RWPE2 (cell line): Measurements from ENCODE around the gene INPP5F.
"Not testable (repeated sequence)": the region's sequence is repeated elsewhere in the genome, so short reads cannot be mapped to it uniquely, and the experiment has no call there.

Experiments used
- ATAC-seq: fragments of 200-7000 bp; cut with Tn5 transposase; 3 replicates; pipeline ENCODE4 v1.9.1; 2021; ENCODE audit warnings: low read depth
- DNase-seq: peaks from one replicate; pipeline ENCODE4 v3.0.0-alpha.2; 2020; ENCODE audit warnings: low spot score
- H3K27ac ChIP-seq: fragments of 450-650 bp; 2 replicates; pipeline ENCODE4 v1.5.1; 2017; ENCODE audit warnings: mild to moderate bottlenecking; ENCODE audit not compliant: poor library complexity, severe bottlenecking
- H3K27me3 ChIP-seq: fragments of 250-450 bp; sonication (Bioruptor Pico); 2 replicates; pipeline ENCODE4 v1.5.1; 2021; ENCODE audit warnings: mild to moderate bottlenecking, moderate library complexity; ENCODE audit not compliant: insufficient read depth, poor library complexity, severe bottlenecking
- H3K36me3 ChIP-seq: fragments of 250-450 bp; sonication (Bioruptor Pico); 2 replicates; pipeline ENCODE4 v1.5.1; 2020; ENCODE audit warnings: low read depth, mild to moderate bottlenecking, moderate library complexity
- H3K4me1 ChIP-seq: fragments of 250-450 bp; sonication (Bioruptor Pico); 2 replicates; pipeline ENCODE4 v1.5.1; 2021; ENCODE audit warnings: mild to moderate bottlenecking, moderate library complexity; ENCODE audit not compliant: insufficient read depth, poor library complexity, severe bottlenecking
- H3K4me3 ChIP-seq: fragments of 250-450 bp; sonication (Bioruptor Pico); 2 replicates; pipeline ENCODE4 v1.5.1; 2021; ENCODE audit warnings: mild to moderate bottlenecking, moderate library complexity; ENCODE audit not compliant: severe bottlenecking
- H3K9me3 ChIP-seq: fragments of 250-450 bp; sonication (Bioruptor Pico); 2 replicates; pipeline ENCODE4 v1.5.1; 2021; ENCODE audit warnings: mild to moderate bottlenecking, moderate library complexity; ENCODE audit not compliant: severe bottlenecking
- TF ChIP-seq, protein P1 (sequence below): fragments of 450-650 bp; IDR thresholded peaks from one replicate; pipeline ENCODE4 v1.5.1; 2017; ENCODE audit warnings: mild to moderate bottlenecking, moderate library complexity; ENCODE audit not compliant: poor library complexity, severe bottlenecking

INPP5F gene

DNA sequence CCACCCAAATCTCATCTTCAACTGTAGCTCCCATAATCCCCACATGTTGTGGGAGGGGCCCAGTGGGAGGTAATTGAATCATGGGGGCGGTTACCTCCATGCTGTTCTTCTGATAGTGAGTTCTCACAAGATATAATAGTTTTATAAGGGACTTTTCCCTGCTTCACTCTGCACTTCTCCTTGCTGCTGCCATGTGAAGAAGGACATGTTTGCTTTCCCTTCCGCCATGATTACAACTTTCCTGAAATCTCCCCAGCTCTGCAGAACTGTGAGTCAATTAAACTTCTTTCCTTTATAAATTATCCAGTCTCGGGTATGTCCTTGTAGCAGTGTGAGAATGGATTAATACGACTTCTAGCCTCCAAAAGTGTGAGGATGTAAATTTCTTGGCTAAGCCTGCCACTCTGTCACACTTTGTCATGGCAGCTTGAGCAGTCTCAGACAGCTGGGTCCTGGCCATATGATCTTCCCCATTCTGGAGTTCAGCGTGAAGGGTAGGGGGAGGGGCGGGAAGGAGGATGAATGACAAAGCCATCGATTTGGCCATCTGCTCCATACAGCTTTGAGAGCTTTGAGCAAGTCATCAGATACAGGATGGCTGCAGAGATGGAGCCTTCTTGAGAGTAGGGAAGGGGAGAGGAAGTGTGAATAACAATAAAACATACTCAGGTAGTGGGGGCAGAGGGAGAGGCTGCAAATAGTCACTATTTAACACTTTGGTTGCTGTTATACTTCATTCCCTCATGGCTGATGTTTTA, 19.1 kb upstream of the INPP5F start:
- no peak for ATAC-seq
- Histone ChIP-seq H3K4me3 (no peak overlapping the region), H3K9me3 (no peaks in the 10 kb centered on the region), H3K27me3 (no peaks in the 10 kb centered on the region), H3K36me3 (no peaks in the 10 kb centered on the region), H3K27ac (no peak overlapping the region), H3K4me1 (peaks cover 4% of the 10 kb centered on the region)
- no peak for DNase-seq
- TF ChIP-seq, protein P1, sequence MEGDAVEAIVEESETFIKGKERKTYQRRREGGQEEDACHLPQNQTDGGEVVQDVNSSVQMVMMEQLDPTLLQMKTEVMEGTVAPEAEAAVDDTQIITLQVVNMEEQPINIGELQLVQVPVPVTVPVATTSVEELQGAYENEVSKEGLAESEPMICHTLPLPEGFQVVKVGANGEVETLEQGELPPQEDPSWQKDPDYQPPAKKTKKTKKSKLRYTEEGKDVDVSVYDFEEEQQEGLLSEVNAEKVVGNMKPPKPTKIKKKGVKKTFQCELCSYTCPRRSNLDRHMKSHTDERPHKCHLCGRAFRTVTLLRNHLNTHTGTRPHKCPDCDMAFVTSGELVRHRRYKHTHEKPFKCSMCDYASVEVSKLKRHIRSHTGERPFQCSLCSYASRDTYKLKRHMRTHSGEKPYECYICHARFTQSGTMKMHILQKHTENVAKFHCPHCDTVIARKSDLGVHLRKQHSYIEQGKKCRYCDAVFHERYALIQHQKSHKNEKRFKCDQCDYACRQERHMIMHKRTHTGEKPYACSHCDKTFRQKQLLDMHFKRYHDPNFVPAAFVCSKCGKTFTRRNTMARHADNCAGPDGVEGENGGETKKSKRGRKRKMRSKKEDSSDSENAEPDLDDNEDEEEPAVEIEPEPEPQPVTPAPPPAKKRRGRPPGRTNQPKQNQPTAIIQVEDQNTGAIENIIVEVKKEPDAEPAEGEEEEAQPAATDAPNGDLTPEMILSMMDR: no peak

DNA sequence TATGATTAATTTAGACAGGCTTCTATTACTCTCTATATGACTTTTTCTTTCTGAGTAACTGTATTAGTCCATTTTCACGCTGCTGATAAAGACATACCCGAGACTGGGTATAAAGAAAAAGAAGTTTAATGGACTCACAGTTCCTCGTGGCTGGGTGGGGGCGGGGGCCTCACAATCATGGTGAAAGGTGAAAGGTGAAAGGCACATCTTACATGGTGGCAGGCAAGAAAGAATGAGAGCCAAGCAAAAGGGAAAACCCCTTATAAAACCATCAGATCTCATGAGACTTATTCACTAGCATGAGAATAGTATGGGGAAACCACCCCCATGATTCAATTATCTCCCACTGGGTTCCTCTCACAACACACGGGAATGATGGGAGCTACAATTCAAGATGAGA, 18.5 kb upstream of the INPP5F start:
- not testable (repeated sequence) for H3K4me1 ChIP-seq, DNase-seq, H3K27me3 ChIP-seq, ATAC-seq, H3K27ac ChIP-seq, H3K9me3 ChIP-seq, H3K36me3 ChIP-seq, H3K4me3 ChIP-seq

DNA sequence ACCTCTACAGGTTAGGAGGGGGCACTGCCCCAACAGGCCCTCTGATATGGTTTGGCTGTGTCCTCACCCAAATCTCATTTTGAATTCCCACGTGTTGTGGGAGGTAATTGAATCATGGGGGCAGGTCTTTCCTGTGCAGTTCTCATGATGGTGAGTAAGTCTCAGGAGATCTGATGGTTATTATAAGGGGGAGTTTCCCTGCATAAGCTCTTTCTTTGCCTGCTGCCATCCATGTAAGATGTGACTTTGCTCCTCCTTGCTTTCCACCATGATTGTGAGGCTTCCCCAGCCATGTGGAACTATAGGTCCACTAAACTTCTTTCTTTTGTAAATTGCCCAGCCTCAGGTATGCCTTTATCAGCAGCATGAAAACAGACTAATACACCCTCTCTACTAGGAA, 14.9 kb upstream of the INPP5F start:
- not testable (repeated sequence) for H3K36me3 ChIP-seq, DNase-seq, H3K27ac ChIP-seq, H3K4me1 ChIP-seq, H3K4me3 ChIP-seq, H3K27me3 ChIP-seq, H3K9me3 ChIP-seq, ATAC-seq

DNA sequence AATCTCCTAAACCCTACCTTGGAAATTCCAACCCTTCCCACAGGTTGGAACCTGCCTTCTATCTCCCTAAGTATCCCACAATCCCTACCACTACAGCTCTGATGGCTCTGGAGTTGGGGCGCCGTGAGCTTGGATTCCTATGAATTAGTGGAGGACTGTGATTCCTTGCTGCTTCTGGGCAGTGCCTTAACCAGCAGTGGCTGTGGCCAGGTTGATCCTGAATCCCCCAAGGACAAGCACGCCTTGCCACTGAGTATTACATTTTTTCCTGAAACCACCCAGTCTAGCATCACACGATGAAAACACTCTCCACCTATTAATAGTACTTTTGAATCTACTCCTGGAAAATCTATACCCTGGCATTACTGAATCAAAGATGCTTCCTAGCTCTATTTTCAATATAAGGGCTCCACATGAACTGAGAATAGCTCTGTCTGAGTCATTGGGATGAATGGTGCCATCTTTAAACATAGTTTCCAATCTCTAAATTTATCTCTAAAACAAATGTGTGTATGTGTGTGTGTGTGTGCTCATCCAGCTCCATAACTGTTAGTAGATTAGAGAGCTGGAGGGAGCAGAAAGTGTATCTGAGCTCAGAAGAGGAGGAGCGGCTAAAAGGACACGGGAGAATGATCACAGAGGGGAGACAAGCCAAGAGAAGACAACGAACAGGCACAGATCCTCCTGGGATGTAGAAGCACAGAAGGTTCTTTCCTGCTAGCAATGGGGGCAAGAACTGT, 11.9 kb upstream of the INPP5F start:
- ATAC-seq (no peak), DNase-seq (no peak)
- Histone ChIP-seq H3K4me3 (no peak overlapping the region), H3K4me1 (no peaks in the 10 kb centered on the region), H3K36me3 (no peaks in the 10 kb centered on the region), H3K9me3 (no peaks in the 10 kb centered on the region), H3K27me3 (no peaks in the 10 kb centered on the region), H3K27ac (no peak overlapping the region)
- TF ChIP-seq, protein P1: no peak

DNA sequence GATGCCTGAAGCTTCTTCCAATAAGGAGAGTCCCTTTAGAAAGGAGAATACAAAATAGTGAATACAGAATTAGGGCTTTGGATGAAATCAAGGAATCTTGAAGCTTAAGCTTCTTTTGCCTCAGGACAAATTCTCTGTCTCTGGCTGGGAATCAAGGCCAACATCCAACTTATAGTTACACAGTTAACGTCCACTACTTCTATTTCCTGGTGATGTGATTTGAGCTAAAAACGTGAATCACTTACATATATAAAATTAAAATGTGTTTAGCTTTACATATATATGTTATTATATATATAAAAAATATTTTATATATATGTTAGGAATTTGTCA, 11.4 kb upstream of the INPP5F start:
- no peaks in the 10 kb centered on the region for H3K4me1 ChIP-seq
- no peaks in the 10 kb centered on the region for H3K36me3 ChIP-seq
- no peak for DNase-seq
- H3K27ac ChIP-seq: no peak overlapping the region
- no peaks in the 10 kb centered on the region for H3K27me3 ChIP-seq
- no peak for ATAC-seq
- H3K9me3 ChIP-seq: no peaks in the 10 kb centered on the region
- no peak overlapping the region for H3K4me3 ChIP-seq
- TF ChIP-seq, protein P1: no peak
